PC-3 (cell line): ENCODE measurements around the gene TAF11L11. TPM values are rescaled to one million over a fixed set of nuclear protein-coding genes. Genes with fewer than 3 reads are reported as not detected.
"Not testable (repeated sequence)": the region's sequence is repeated elsewhere in the genome, so short reads cannot be mapped to it uniquely, and the experiment has no call there.

ENCODE experiments used
- ATAC-seq: fragments of 200-7000 bp; cut with Tn5 transposase; 2 replicates; pipeline ENCODE4 v1.9.1; 2020; ENCODE audit warnings: mild to moderate bottlenecking, moderate library complexity
- BruUV-seq: library from RNA; stranded (reverse); fragments of 400-500 nt; replicated peaks from 2 replicates; lab custom pipeline; 2021; lab: Mats Ljungman, UMichigan
- CTCF ChIA-PET: fragments of 300-600 bp; sonication (Branson Sonifier 250); formaldehyde crosslinking; loops from one replicate; lab custom pipeline; 2022; ENCODE audit warnings: antibody characterized with exemption; lab: Charles Lee
- POLR2A ChIA-PET: fragments of 300-600 bp; sonication (Branson Sonifier 250); formaldehyde crosslinking; loops from one replicate; lab custom pipeline; 2022; ENCODE audit warnings: antibody characterized with exemption; ENCODE audit not compliant: unreplicated experiment; lab: Charles Lee
- DNase-seq: peaks from one replicate; pipeline ENCODE4 v3.0.0-alpha.2; 2015
- H2AFZ ChIP-seq: fragments of 300-600 bp; sonication (generic); 2 replicates; pipeline ENCODE4 v1.6.0; 2016; ENCODE audit warnings: antibody characterized with exemption, low read length
- H3F3A ChIP-seq: fragments of 300-600 bp; sonication (generic); one replicate; pipeline ENCODE4 v1.6.0; 2017; ENCODE audit warnings: antibody characterized with exemption, low read length, control low read depth, mild to moderate bottlenecking; ENCODE audit not compliant: unreplicated experiment
- H3K27ac ChIP-seq: fragments of 300-600 bp; sonication (generic); 2 replicates; pipeline ENCODE4 v1.5.1; 2016; ENCODE audit warnings: mild to moderate bottlenecking, low read length
- H3K27me3 ChIP-seq: fragments of 300-600 bp; sonication (generic); 2 replicates; pipeline ENCODE4 v1.6.1; 2016; ENCODE audit warnings: low read length, mixed read lengths
- H3K36me3 ChIP-seq: fragments of 300-600 bp; sonication (generic); 2 replicates; pipeline ENCODE4 v1.6.1; 2016; ENCODE audit warnings: low read depth, mixed run types, low read length, mixed read lengths
- H3K4me1 ChIP-seq: fragments of 300-600 bp; sonication (generic); 2 replicates; pipeline ENCODE4 v1.5.1; 2016; ENCODE audit warnings: low read length; ENCODE audit not compliant: insufficient read depth
- H3K4me2 ChIP-seq: fragments of 300-600 bp; sonication (generic); 2 replicates; pipeline ENCODE4 v1.6.0; 2016; ENCODE audit warnings: low read length
- H3K4me3 ChIP-seq: fragments of 300-600 bp; sonication (generic); 2 replicates; pipeline ENCODE4 v1.5.1; 2016; ENCODE audit warnings: mild to moderate bottlenecking, low read length, mixed read lengths
- H3K79me2 ChIP-seq: fragments of 300-600 bp; sonication (generic); 2 replicates; pipeline ENCODE4 v1.6.1; 2017; ENCODE audit warnings: low read length, mixed read lengths
- H3K9ac ChIP-seq: fragments of 300-600 bp; sonication (generic); 2 replicates; pipeline ENCODE4 v1.6.0; 2016; ENCODE audit warnings: mild to moderate bottlenecking, low read length
- H3K9me2 ChIP-seq: fragments of 300-600 bp; sonication (generic); replicated peaks from 2 replicates; pipeline ENCODE4 v1.6.1; 2016; ENCODE audit warnings: mixed run types, low read length, mixed read lengths
- H3K9me3 ChIP-seq: fragments of 300-600 bp; sonication (generic); 2 replicates; pipeline ENCODE4 v1.6.1; 2016; ENCODE audit warnings: low read length, mixed read lengths
- H4K20me1 ChIP-seq: fragments of 300-600 bp; sonication (generic); 2 replicates; pipeline ENCODE4 v1.6.1; 2016; ENCODE audit warnings: low read length, mixed read lengths
- CTCF ChIP-seq: fragments of 300-600 bp; sonication (generic); conservative IDR thresholded peaks from 2 replicates; pipeline ENCODE4 v1.5.1; 2017; ENCODE audit warnings: antibody characterized with exemption, low read depth, mild to moderate bottlenecking, low read length
- EZH2 ChIP-seq: fragments of 300-600 bp; sonication (generic); IDR thresholded peaks from one replicate; pipeline ENCODE4 v1.6.1; 2017; ENCODE audit warnings: antibody characterized with exemption, mild to moderate bottlenecking, low read length; ENCODE audit not compliant: unreplicated experiment
- EZH2phosphoT487 ChIP-seq: fragments of 300-600 bp; sonication (generic); IDR thresholded peaks from 2 replicates; pipeline ENCODE4 v1.6.1; 2018; ENCODE audit warnings: mild to moderate bottlenecking, antibody characterized with exemption, low read length, borderline replicate concordance
- intact Hi-C: fragments of 100-400 bp; cut with micrococcal nuclease; formaldehyde crosslinking; loops from 2 replicates; pipeline ENCODE4 v1.9.0; 2023
- total RNA-seq: library from RNA; depleted of rRNA; stranded (reverse); fragments of >200 nt; gene quantifications from 2 replicates; pipeline ENCODE4 v1.2.3, GENCODE V29; 2014; rRNA removed

TAF11L11 gene
- total RNA-seq, 1 experiment from 2014 or later = not detected

- no peaks in the 10 kb centered on the region for H3K79me2 ChIP-seq
- DNase-seq (no peak), ATAC-seq (no peak)
- no peak within 1 kb of the TSS for H2AFZ ChIP-seq
- intact Hi-C loops = no loop called here
- no peaks in the 10 kb centered on the region for H3K36me3 ChIP-seq
- CTCF ChIA-PET = no interaction called here
- no peaks in the 10 kb centered on the region for H3K4me1 ChIP-seq
- no peak within 1 kb of the TSS for H3K4me2 ChIP-seq
- no peak within 1 kb of the TSS for H3K27ac ChIP-seq
- H4K20me1 ChIP-seq = no peaks in the 10 kb centered on the region
- no TSS peak for BruUV-seq
- H3K4me3 ChIP-seq = no peak within 1 kb of the TSS
- POLR2A ChIA-PET = no interaction called here
- H3K9me2 ChIP-seq = no peaks in the 10 kb centered on the region
- no peaks in the 10 kb centered on the region for H3F3A ChIP-seq
- no peaks in the 10 kb centered on the region for H3K9me3 ChIP-seq
- no peak for TF ChIP-seq EZH2phosphoT487
- TF ChIP-seq CTCF = no peak
- TF ChIP-seq EZH2 = no peak
- no peak within 1 kb of the TSS for H3K9ac ChIP-seq
- no peaks in the 10 kb centered on the region for H3K27me3 ChIP-seq
Observed at GRCh38 chr5:17634160-17634559, 30.2 kb downstream of the TAF11L11 start, which contains the start of gene TAF11L14. Gene TAF11L14 (plus strand): TSS chr5:17634460.

GRCh38 chr5:17649232-17649631 is 45.2 kb downstream of the TAF11L11 start:
- CTCF ChIA-PET, intact Hi-C loops, ATAC-seq: not testable (repeated sequence)

GRCh38 chr5:17655201-17655759 is 51.3 kb downstream of the TAF11L11 start:
- ATAC-seq, BruUV-seq, H3F3A ChIP-seq, H3K27me3 ChIP-seq, H3K9me2 ChIP-seq, POLR2A ChIA-PET, H3K9me3 ChIP-seq, CTCF ChIA-PET, H3K36me3 ChIP-seq, H3K4me2 ChIP-seq, H4K20me1 ChIP-seq, H3K9ac ChIP-seq, DNase-seq, H3K4me1 ChIP-seq, H2AFZ ChIP-seq, intact Hi-C loops, H3K27ac ChIP-seq, H3K79me2 ChIP-seq, H3K4me3 ChIP-seq: not testable (repeated sequence)

More at GRCh38 chr5:17649232-17649631, 45.2 kb downstream of the TAF11L11 start:
- POLR2A ChIA-PET, H3K4me2 ChIP-seq, H3F3A ChIP-seq, H2AFZ ChIP-seq, H3K9me2 ChIP-seq, H4K20me1 ChIP-seq, H3K9me3 ChIP-seq, H3K27ac ChIP-seq, H3K27me3 ChIP-seq, H3K4me3 ChIP-seq, BruUV-seq, H3K4me1 ChIP-seq, H3K36me3 ChIP-seq, DNase-seq, H3K9ac ChIP-seq, H3K79me2 ChIP-seq: not testable (repeated sequence)

Other genes starting within 250 kb of the TAF11L11 start
- not detected in 2 replicates for gene TAF11L2, start 106.0 kb upstream of the TAF11L11 start, total RNA-seq
- not detected in 2 replicates for gene TAF11L3, start 85.8 kb upstream of the TAF11L11 start, total RNA-seq
- not detected in 2 replicates for gene TAF11L4, start 82.4 kb upstream of the TAF11L11 start, total RNA-seq
- gene TAF11L5, start 78.9 kb upstream of the TAF11L11 start, total RNA-seq = not detected in 2 replicates
- not detected in 2 replicates for gene TAF11L6, start 75.5 kb upstream of the TAF11L11 start, total RNA-seq
- not detected in 2 replicates for gene TAF11L7, start 18.4 kb upstream of the TAF11L11 start, total RNA-seq
- not detected in 2 replicates for gene TAF11L8, start 13.2 kb upstream of the TAF11L11 start, total RNA-seq
- not detected in 2 replicates for gene TAF11L9, start 9.8 kb upstream of the TAF11L11 start, total RNA-seq
- not detected in 2 replicates for gene TAF11L10, start 6.4 kb upstream of the TAF11L11 start, total RNA-seq
- gene TAF11L12, start 6.2 kb downstream of the TAF11L11 start, total RNA-seq = not detected in 2 replicates
- not detected in 2 replicates for gene TAF11L13, start 27.9 kb downstream of the TAF11L11 start, total RNA-seq
- gene TAF11L14, start 30.3 kb downstream of the TAF11L11 start, total RNA-seq = not detected in 2 replicates